ENCODE measurements around the gene CTH. TPM values are rescaled to one million over a fixed set of nuclear protein-coding genes. Genes with fewer than 3 reads are reported as not detected.
"Not testable (repeated sequence)": the region's sequence is repeated elsewhere in the genome, so short reads cannot be mapped to it uniquely, and the experiment has no call there.

The CTH gene
- total RNA-seq, 1 donor from 2014 or later, result 8.7 TPM

DNA sequence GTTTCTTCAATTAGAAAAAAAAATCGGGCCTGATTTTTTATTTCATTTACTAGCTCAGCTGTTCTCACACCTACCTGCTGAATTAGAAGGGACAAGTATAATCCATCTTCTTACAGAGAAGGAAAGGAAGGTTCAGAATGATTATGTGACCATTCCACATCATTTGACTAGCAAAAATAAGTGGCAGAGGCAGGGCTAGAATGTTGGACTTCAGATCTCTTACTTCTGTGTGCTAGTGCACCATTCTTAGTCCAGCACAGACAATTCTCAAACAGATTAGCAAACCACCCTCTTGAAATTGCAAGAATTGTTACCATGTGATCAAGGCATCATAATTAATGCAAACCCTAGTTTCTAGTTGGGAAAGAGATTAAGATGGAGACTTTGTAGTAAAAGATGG lies 32.7 kb downstream of the CTH start:
- H3K4me3 Mint-ChIP-seq, result no peak overlapping the region
- no peak overlapping the region for H3K27ac Mint-ChIP-seq
- no peak for DNase-seq (ENCODE audit: extremely low spot score, unreplicated experiment)
- H3K9me3 Mint-ChIP-seq, result no peaks in the 10 kb centered on the region
- TF ChIP-seq CTCF (conservative IDR thresholded peaks at IDR 0.05), result no peak
- H3K36me3 Mint-ChIP-seq, result no peaks in the 10 kb centered on the region
- no peaks in the 10 kb centered on the region for H3K27me3 Mint-ChIP-seq
- H3K4me1 Mint-ChIP-seq (ENCODE audit: unreplicated experiment), result no peaks in the 10 kb centered on the region

DNA sequence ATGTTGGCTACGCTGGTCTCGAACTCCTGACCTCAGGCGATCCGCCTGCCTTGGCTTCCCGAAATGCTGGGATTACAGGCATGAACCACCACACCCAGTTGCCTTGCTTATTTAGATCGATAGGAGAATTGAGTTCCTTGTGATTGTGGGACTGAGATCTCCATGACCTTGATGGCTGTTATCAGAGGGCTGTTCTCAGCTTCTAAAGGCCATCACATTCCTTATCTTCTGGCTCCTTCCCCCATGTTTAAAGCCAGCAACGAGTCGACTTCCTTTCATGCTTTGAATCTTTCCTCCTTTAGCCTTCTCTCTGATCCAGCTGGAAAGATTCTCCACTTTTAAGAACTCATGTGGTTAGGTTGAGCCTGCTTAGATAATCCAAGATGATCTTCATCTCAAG lies 38.0 kb downstream of the CTH start:
- Mint-ChIP-seq H3K4me1 (ENCODE audit: unreplicated experiment) (no peaks in the 10 kb centered on the region), H3K9me3 (no peaks in the 10 kb centered on the region), H3K36me3 (no peaks in the 10 kb centered on the region), H3K27me3 (no peaks in the 10 kb centered on the region), H3K27ac (no peak overlapping the region), H3K4me3 (no peak overlapping the region)
- DNase-seq (ENCODE audit: extremely low spot score, unreplicated experiment), result no peak
- TF ChIP-seq CTCF (conservative IDR thresholded peaks at IDR 0.05), result no peak

DNA sequence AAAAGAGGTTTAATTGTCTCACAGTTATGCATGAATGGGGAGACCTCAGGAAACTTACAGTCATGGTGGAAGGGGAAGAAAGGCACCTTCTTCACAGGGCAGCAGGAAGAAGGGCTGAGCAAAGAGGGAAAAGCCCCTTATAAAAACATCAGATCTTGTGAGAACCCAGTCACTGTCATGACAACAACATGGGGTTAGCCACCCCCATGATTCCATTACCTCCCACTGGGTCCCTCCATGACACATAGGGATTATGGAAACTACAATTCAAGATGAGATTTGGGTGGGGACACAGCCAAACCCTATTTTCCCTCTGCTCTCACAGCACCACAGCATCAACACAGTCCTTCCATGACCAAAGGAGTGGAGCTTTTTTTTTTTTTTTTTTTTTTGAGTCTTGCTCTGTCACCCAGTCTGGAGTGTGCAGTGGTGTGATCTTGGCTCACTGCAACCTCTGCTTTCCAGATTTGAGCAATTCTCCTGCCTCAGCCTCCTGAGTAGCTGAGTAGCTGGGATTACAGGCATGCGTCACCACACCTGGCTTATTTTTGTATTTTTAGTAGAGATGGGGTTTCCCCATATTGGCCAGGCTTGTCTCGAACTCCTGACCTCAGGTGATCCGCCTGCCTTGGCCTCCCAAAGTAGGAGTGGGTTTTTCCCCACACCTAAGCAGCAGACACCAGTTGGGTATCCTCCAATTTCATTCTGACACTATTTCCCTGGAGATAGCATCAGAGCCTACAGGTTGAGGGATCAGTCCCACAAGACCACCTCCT lies 41.3 kb downstream of the CTH start:
- H3K27ac Mint-ChIP-seq; H3K27me3 Mint-ChIP-seq; DNase-seq (ENCODE audit: extremely low spot score, unreplicated experiment); H3K36me3 Mint-ChIP-seq; H3K4me1 Mint-ChIP-seq (ENCODE audit: unreplicated experiment); H3K9me3 Mint-ChIP-seq; H3K4me3 Mint-ChIP-seq: not testable (repeated sequence)

GRCh38 chr1:70455291-70455690 lies 44.2 kb downstream of the CTH start:
- Mint-ChIP-seq H3K36me3 (no peaks in the 10 kb centered on the region), H3K27me3 (peaks cover 3% of the 10 kb centered on the region), H3K27ac (no peak overlapping the region), H3K4me1 (ENCODE audit: unreplicated experiment) (peaks cover 7% of the 10 kb centered on the region), H3K4me3 (no peak overlapping the region), H3K9me3 (no peaks in the 10 kb centered on the region)
- TF ChIP-seq CTCF (conservative IDR thresholded peaks at IDR 0.05), result no peak
- DNase-seq (ENCODE audit: extremely low spot score, unreplicated experiment), result no peak

DNA sequence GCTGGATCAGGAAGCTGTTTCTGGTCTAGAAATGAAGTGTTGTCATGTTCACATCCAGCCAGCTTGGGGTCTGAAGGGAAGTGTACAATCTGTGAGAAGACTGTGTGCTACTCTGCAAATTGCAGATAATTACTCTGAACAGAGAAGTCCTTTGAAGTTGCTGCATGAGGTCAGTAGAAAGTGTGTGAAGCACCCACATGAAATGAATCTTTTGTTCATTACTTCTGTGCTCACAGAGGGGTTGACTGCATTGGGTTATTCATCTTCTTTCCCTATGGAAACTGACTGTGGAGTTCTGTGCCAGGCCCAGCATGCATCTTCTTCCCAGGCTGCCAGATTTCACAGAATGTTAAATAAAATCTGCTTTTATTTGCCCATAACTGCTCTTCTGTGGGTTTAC lies 47.1 kb downstream of the CTH start:
- H3K27ac Mint-ChIP-seq, result no peak overlapping the region
- H3K9me3 Mint-ChIP-seq, result no peaks in the 10 kb centered on the region
- DNase-seq (ENCODE audit: extremely low spot score, unreplicated experiment), result no peak
- TF ChIP-seq CTCF (conservative IDR thresholded peaks at IDR 0.05), result no peak
- H3K36me3 Mint-ChIP-seq, result no peaks in the 10 kb centered on the region
- H3K4me3 Mint-ChIP-seq, result no peak overlapping the region
- H3K27me3 Mint-ChIP-seq, result peaks cover 9% of the 10 kb centered on the region
- peaks cover 7% of the 10 kb centered on the region for H3K4me1 Mint-ChIP-seq (ENCODE audit: unreplicated experiment)

GRCh38 chr1:70459496-70460225 lies 48.6 kb downstream of the CTH start:
- no peak for TF ChIP-seq CTCF (conservative IDR thresholded peaks at IDR 0.05)
- Mint-ChIP-seq H3K27me3 (peaks cover 9% of the 10 kb centered on the region), H3K9me3 (no peaks in the 10 kb centered on the region), H3K4me1 (ENCODE audit: unreplicated experiment) (peaks cover 7% of the 10 kb centered on the region), H3K36me3 (no peaks in the 10 kb centered on the region), H3K4me3 (no peak overlapping the region), H3K27ac (no peak overlapping the region)
- no peak for DNase-seq (ENCODE audit: extremely low spot score, unreplicated experiment)

DNA sequence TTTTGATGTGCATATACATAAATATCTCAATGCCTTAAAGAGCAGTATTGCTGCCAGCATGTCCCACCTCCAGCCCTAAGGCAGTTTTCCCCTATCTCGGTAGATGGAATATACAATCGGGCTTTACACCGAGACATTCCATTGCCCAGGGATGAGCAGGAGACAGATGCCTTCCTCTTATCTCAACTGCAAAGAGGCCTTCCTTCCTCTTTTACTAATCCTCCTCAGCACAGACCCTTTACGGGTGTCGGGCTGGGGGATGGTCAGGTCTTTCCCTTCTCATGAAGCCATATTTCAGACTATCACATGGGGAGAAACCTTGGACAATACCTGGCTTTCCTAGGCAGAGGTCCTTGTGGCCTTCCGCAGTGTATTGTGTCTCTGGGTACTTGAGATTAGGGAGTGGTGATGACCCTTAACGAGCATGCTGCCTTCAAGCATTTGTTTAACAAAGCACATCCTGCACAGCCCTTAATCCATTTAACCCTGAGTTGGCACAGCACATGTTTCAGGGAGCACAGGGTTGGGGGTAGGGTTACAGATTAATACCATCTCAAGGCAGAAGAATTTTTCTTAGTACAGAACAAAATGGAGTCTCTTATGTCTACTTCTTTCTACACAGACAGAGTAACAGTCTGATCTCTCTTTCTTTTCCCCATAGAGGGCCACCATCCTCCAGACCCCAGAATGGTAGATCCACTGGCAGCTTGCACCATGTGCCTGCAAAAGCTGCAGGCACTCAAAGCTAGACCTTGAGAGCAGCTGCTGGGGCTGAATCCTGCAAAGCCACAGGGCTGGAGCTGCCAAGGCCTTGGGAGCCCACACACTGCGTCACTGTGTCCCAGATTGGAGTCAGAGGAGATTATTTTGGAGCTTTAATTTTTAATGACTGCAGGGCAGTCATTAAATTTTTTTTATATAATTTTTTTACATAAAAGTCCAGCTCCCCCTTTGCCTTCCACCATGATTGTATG lies 50.0 kb downstream of the CTH start:
- H3K4me1 Mint-ChIP-seq (ENCODE audit: unreplicated experiment); H3K27me3 Mint-ChIP-seq; H3K4me3 Mint-ChIP-seq; H3K36me3 Mint-ChIP-seq; DNase-seq (ENCODE audit: extremely low spot score, unreplicated experiment); H3K27ac Mint-ChIP-seq; H3K9me3 Mint-ChIP-seq: not testable (repeated sequence)

Measured in type B pancreatic cell (in vitro differentiated cells).